EL (cell line): ENCODE data around the gene PLG.
A peak's percentile ranks its signal among the peaks of the same experiment; 100 is the strongest.
"Not testable (repeated sequence)": the region's sequence is repeated elsewhere in the genome, so short reads cannot be mapped to it uniquely, and the experiment has no call there.

Source experiments
- DNase-seq: peaks from one replicate; pipeline ENCODE4 v3.0.0-alpha.2; 2016

The PLG gene

DNA sequence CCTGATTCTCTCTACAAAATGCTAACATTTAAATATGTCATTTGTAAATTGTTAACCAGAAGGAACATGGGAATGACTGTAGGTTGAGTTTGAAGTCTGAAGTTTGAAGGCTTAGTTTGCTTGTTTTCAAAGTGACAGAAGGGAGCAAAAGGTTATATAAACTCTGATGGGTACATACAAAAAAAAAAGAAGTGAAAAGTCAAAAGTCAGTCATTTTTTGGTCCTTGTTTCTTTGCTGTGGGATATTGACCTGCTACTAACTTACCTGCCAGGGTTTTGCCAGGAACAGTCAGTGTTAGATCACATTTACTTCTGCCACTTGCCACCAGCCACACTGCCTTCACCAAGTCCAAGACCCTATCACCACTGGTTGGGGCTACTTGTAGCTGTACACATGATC is 6.9 kb downstream of the PLG start:
- not testable (repeated sequence) for DNase-seq

DNA sequence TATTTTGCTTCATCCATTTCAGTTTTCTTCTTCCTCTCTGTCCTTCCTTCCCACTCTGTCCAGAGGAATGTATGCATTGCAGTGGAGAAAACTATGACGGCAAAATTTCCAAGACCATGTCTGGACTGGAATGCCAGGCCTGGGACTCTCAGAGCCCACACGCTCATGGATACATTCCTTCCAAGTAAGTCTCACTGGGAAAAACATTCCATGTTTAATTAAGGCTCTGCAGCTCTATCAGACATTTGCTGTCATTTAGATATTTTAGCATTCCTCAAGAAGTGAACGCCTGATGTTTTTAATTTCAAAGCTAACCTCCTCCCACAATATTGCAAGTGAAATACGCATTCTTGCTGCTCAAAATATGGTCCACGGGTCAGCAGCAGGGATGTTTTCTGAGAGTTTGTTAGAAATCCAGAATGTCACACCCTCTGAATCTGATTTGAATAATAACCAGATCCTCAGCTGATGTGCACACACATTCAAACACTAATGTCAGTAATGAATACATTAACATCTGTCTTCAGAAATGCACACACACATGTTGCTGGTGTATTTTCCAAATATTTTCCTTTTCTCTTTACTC is 12.8 kb downstream of the PLG start:
- no peak for DNase-seq

DNA sequence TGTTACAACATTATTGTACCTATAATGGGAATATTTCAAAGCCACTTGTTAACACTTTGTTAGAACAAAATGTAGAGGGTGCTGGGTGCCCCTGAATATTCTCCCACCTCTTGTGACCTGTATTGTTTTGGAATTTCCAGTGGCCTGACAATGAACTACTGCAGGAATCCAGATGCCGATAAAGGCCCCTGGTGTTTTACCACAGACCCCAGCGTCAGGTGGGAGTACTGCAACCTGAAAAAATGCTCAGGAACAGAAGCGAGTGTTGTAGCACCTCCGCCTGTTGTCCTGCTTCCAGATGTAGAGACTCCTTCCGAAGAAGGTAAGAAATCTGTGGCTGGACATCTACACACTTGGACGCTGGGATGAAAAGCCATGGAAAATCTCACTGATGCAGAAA is 28.9 kb downstream of the PLG start:
- no peak for DNase-seq

DNA sequence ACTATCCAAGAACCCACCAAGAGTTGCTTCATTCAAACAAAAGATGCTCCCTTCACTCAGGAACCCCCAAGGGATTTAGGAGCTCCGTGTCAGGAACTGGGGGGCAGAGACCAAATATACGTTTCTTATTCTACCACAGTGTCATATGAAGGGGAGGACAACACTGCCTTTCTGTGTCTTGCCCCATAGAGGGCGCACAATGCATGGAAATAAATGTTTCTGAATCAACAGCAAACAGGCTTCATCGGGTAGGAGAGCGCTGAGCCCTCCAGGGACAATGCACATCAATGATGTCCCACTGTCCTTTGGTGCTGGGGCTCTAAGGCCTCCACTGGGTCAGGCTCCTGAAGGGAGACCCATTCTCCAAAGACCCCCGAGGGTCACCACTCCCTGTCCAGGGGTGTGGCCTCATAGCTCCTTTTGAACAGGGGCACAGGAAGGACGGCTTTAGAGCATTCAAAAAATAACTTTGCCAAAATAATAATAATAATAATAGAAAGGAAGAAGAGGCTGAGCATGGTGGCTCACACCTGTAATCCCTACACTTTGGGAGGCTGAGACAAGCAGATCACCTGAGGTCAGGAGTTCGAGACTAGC is 31.1 kb downstream of the PLG start:
- peak; percentile 17 for DNase-seq

DNA sequence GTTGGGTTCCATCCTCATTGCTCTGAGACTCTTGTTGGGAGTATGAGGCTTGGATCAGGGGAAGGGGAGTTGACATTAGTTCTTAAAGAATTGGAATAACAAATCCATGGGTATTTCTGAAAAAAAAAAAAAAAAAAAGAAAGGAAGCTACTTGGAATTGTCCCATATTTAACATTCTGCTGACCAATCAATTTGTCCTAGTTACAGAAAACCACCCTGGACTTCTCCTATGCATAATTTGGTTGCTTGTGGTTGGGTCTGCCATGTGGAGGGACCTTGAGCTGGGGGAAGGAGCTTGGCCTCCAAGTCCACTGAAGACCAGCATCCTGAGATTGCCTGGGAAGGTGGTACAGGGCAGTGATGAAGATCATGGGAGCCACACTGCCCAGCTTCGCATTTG is 32.6 kb downstream of the PLG start:
- DNase-seq, result no peak

DNA sequence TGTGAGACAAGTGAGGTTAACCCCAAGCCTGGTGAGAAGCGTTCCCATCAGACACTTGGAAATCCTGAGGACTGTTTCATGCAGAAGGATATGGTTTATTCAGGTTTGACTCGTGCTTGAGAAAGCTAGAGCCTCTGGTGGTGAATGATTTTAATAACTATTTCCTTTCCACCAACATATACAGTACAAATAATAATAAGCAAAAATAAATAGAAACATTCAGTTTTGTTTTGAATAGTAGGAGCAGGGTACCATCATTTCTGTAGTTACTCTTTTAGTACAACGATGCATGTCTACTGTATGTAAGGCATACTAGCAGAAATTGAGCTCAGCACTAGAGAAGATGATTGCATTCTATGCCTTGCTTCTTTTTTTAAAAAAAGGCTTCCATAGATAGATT is 33.5 kb downstream of the PLG start:
- no peak for DNase-seq

DNA sequence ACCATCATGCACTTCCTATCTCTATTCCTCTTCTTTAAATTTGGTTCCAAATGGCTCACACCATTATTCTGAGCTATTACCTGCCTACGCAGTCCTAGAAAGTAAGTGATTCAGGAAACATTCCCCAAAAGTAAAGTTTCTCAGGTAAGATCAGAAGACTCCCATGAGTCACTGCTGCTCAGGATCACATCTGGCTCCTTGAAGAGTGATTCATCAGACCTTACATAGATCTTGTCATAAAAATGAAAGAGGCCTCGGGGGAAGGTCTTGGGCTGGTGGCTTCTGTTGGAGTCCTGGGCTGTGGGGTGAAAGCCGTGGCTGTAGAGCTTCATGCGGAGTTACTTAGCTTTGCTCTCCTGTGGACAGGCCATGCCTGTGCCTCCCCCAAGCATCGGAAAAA is 35.9 kb downstream of the PLG start:
- DNase-seq, result no peak

DNA sequence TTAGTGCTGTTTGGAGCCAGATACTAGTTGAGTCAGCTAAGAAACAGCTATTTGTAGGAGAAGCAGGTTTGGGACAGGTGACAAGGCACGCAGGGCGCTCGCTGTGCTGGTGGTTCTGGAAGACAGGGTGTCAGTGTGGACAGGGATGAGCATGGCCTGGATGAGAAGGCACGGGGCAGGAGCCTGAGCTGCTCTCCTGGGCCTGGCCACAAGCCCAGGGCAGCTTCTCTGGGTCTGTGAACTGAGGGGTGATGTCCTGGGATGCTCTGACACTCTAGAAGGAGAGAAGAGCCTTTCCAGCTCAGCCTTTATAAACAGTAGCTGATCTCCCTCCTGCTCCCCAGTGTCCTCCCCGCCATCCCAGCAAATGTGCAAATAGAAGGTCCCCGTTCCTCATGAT is 37.9 kb downstream of the PLG start:
- no peak for DNase-seq

DNA sequence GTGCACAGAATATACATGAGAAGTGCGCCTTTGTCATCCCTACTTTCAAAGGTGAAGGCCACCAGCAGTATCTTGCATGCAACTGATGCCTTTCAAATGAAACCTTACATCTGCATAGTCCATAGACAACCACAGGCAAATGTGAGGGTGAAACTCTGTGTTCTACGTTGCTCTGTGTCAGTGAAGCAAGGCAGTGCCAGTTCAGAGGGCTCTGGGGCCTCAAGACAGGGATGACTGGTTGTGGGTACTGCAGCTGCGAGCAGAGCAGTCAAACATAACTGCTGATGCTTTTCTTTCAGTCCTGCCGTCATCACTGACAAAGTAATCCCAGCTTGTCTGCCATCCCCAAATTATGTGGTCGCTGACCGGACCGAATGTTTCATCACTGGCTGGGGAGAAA is 39.0 kb downstream of the PLG start:
- not testable (repeated sequence) for DNase-seq

DNA sequence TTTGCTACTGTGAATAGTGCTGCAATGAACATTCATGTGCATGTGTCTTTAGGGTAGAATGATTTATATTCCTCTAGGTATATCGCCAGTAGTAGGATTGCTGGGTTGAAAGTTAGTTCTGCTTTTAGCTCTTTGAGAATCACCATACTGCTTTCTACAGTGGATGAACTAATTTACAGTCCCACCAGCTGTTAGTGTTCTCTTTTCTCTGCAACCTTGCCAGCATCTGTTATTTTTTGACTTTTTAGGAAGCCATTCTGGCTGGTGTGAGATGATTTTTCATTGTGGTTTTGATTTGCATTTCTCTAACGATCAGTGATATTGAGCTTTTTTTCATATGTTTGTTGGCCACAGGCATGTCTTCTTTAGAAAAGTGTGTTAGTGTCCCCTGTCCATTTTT is 40.0 kb downstream of the PLG start:
- DNase-seq, result no peak

DNA sequence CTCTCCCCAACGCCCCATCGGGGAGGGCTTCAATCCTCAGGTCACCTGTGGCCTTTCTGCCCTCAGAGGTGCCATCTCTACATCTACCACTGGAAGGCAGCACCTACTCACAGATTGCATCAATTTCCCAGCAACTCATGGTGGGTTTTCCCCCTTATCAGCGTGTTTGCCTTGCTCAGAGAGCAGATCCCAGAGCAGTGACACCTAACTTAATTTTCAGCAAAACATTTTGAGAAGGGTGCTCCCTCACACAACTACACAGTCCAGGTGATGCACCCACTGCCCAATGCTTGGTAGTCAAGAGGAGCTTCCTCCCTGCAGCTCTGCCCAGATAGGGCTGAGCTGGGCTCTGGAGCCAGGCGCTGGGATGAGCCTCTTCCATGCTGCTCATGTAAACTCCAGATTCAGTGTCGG is 48.2 kb downstream of the PLG start:
- no peak for DNase-seq

DNA sequence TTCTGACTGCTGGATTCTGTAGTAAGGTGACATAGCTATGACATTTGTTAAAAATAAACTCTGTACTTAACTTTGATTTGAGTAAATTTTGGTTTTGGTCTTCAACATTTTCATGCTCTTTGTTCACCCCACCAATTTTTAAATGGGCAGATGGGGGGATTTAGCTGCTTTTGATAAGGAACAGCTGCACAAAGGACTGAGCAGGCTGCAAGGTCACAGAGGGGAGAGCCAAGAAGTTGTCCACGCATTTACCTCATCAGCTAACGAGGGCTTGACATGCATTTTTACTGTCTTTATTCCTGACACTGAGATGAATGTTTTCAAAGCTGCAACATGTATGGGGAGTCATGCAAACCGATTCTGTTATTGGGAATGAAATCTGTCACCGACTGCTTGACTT is 51.2 kb downstream of the PLG start:
- not testable (repeated sequence) for DNase-seq

DNA sequence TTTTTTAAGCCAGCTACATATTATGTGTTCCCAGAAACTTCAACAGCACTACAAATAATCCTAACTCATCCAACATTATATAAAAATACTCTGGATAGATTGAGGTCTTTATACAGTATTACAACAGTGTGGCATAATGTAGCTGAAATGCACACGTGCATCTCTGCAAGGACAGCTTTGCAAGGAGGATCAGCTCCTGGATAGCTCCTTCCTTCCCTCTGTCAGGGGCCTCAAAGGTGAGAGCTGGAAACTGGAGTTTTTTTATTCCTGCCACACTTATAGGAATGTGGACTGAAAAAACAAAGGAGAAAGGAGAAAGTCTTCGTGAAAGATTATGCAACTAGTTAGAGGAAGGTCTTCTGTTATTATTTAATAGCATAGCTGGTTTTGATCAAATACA is 53.1 kb downstream of the PLG start:
- DNase-seq, result no peak

DNA sequence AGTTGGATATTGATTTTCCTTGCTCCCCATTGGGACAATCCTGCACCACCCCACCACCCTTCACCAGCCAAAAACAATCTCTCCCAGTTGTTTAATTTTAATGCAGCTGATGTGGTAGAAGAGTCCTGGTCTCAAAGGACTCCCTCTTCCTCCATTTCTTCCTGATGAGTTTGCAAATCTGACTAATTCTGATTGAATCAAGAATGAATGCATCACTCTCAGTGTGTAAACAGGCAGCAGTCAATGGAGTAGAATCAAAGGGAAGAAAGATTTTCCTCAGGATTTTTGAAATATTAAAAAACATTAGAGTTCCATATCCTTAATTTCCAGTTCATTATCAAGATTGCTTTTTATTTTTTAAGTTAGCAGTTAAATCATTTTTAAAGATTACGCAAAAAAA is 54.0 kb downstream of the PLG start:
- DNase-seq, result no peak

DNA sequence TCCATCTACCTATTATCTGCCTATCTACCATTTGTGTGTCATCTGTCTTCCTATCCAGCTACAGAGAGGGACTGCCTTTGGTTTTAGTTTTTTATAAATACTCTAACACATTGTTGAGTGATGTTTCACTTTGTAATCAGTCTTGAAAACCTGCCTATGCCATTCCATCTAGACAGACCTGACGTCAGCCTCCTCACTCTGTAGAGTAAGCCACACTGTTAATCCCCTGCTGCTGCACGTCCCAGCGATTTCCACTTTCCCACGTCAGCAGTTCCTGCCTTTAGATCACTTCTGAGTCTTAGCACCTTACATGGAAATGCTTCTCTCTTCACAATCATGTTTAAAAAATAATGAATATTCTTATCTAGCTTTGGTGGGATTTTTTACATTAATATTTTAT is 54.8 kb downstream of the PLG start:
- no peak for DNase-seq

DNA sequence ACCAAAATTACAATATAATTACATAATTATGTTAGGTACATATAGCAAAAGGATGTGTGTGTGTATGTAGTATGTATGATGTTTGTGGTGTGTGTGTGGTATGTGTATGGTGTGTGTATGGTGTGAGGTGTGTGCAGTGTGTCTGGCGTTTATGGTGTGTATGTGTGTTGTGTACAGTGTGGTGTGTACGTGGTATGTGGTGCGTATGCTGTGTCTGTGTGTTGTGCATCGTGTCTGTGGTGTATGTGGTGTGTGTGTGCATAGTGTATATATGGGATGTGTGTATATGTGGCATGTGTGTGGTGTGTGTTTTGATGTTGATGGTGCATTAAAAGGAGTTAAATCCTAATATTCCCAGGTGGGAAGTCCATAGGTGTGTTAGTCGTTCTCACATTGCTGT is 62.8 kb downstream of the PLG start:
- DNase-seq, result no peak

DNA sequence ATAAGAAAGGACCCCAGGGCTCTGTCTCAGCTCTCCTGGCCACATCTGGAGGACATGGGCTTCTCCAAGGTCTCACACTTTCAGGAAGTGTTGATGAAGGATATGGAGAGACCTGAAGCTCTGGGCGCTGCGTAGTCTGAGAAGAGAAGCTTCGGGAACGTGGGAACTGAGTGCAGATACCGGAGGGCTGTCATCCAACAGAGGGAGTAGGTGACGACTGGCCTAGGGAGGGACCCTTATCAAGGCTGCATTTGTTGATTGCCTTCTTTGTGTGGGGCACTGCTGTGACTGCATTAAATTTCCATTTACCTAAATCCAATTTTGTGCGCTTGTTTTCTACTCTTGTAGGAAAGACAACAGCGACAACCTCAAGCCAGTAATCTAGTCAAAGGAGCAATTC is 63.4 kb downstream of the PLG start:
- no peak for DNase-seq

DNA sequence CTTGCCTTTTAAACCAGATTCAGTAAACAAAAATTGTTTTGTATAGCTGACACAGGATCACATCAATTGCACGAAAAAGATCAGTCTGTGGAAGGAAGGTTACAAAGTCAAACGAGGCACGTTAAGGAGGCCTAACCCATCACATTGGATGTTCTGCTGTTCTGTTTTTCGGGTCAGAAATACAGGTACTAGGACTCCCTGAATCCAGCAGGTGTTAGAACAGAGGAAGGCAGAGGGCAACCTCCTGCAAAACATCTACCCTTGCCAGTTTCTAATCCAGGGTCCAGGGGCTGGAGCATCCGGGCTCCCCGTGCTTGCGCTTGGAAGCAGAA is 64.6 kb downstream of the PLG start:
- no peak for DNase-seq

DNA sequence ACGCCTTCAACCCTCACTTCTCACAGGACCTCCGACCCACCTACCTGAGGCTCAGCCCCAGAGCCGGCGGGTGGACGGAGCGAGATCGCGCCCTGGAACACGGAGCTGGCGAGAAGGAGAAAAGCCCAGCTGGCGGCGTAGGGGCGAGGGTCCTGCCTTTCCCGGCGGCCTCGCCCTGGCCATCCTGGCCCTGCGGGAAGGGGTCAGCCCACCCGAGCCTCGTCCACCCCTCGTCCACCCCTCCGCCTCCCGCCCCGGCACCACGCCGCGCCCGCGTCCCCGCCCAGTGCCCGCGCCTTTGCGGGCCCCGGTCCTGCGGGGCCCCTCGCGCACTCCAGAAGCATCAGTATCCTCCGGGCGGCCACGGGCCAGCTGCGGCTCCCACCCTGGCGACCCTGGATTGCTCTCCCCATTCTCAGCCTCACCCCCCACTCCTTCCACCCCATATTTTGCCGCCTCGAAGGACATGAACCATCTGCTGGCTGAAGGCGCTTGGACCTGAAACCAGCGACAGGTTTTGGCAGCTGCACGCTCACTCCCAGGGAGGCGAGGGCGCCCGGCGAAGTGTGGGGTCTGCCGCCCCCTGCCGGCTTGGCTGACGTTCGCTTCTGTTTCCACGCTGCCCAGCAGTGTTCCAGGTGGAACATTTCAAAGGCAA is 65.1 kb downstream of the PLG start:
- peak; percentile 18 for DNase-seq

DNA sequence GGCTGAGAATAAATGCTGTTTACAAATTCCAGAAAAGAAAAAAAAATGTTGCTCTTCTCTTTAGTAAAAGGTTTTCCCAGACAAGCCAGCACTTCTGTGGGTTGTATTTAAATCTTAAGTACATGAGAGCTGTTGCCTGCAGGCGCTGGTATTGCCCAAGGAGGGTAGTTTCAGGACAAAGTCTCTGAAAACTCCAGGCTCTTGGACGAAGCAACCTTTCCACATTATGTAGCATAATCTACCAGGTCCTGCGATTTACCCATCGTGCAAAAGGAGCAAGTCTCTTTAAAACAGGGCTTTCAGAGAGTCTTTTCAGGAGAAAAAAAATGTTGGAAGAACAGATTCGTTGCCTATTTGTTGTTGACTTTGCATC is 65.6 kb downstream of the PLG start:
- DNase-seq, result no peak

DNA sequence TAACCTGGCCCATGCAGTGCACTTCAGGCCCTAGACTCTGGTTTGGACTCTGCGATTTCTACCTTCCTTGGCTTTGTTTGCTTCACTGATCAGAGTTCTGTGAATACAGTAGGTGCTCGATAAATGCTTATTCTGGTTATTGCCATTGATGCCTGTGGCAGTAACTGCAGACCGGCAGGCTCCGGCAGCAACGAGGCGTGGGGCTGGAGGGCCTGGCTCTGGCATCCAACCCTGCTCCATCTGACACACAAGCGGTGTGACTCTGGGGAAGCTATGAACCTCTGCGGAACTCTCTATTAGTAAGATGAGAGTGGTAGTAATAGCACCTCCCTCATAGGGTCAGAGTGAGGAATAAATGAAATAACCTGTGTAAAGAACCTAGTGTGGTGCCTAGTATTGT is 66.1 kb downstream of the PLG start:
- DNase-seq, result no peak

DNA sequence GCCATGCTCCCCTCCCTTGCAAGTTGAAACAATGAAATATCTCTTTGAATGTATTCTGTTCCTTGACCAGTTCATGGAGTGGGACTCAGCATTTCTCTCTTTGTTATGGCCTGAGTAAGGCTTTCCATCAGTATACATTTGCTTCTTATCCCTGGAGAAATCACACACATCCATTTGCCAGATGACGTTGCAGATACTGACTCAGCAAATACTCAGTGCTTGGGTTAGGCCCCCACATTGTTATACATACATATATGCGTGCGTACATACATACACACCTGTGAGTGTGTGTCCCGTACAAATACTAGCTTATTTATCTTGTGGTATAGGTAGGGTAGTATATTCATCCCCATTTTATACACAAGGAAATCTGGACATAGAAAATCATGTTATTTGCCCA is 72.4 kb downstream of the PLG start:
- no peak for DNase-seq

DNA sequence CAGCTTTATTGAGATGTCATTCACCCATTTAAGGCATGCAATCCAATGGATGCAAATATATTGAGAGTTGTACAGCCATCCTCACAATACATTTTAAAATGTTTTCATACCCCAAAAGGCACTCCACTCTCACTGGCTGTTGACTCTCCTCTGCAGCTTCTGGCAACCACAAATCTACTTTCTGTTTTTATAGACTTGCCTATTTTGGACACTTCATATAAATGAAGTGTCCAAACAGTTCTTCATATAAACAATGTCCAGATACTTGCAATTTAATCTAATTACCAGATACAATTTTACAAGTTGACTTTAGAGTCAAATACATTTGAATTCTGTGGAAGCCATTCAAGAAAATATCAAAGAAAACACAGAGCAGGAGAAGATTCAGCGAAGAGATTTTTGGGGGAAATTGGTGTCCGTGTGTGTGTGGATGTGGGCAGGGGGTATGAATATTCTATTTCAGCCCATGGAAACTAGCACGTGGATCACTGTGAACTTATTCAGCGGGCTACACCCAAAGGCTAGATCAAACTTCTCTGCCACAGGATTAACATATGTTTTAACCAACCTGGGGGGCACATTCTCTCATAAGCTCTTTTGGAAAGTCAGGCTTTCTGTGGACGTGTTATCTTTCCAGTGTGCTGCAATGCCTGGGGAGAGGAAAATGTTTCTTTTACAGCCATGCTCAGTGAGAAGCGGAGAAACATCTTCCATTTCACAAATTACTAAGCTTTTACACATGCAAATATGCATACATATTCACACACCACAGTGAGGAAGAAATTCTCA is 73.9 kb downstream of the PLG start:
- DNase-seq, result no peak

DNA sequence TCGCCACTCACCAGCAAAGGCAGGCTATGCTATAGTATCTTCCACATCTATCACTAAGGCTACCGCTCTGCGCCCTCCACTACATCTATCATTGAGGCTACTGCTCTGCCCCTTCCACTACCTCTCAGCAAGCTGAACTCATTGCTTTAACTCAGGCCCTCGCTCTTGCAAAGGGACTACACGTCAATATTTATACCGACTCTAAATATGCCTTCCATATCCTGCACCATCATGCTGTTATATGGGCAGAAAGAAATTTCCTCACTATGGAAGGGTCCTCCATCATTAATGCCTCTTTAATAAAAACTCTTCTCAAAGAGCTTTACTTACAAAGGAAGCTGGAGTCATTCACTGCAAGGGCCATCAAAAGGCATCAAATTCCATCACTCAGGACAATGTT is 77.1 kb downstream of the PLG start:
- DNase-seq, result not testable (repeated sequence)
